HG03039 (cell line): Measurements from ENCODE around the gene SCAF8.
A peak's percentile ranks its signal among the peaks of the same experiment; 100 is the strongest.
"Not testable (repeated sequence)": the region's sequence is repeated elsewhere in the genome, so short reads cannot be mapped to it uniquely, and the experiment has no call there.

Experiments
- ATAC-seq: cut with Tn5 transposase; IDR thresholded peaks from one replicate; pipeline ENCODE4 v1.9.1; 2021; ENCODE audit warnings: mild to moderate bottlenecking, moderate library complexity; ENCODE audit not compliant: unreplicated experiment

The SCAF8 gene

DNA sequence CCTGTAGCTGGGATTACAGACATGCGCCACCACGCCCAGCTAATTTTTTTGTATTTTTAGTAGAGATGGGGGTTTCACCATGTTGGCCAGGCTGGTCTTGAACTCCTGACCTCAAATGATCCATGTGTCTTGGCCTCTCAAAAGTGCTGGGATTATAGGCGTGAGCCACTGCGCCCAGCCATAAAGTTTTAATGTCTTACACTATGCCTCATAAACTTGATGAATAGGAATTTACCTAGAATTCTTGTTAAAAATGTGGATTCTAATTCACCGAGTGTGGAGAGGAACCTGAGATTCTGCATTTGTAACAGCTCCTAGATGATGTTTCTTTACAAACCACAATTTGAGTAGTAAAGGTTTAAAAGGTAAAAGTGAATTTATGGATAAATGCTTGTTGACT, 45.9 kb downstream of the SCAF8 start:
- ATAC-seq: not testable (repeated sequence)

DNA sequence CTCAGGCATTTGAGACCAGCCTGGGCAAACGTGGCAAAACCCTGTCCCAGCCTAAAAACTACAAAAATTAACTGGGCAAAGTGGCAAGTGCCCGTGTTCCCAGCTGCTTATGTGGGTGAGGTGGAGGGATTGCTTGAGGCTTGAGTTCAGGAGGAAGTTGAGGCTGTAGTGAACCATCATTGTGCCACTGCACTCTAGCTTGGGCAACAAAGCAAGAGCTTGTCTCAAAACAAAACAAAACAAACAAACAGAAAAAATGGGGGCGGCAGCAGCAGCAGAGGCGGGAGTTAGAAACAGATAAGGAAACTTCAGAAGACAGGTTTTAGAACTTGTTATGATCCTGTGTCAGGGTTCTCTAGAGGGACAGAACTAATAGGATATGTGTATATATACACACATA, 49.0 kb downstream of the SCAF8 start:
- no peak for ATAC-seq

DNA sequence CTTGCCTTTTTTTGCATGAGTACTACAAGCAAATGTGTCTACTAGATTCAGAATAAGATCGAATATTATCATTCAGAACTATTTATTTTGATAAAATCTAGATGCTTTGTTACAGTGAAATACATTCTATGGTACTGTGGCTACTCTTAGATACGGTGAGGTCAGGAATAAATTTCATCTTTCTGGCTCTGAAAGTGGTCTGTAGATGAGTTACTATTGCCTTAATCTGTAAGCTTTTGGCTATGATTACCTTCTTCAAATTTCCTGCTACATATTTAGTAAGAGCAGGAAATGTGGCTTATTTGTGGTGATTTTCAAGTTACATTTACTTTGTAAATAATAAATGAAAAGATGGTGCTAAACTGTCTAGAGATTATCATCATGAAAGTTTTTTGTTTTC, 50.0 kb downstream of the SCAF8 start:
- no peak for ATAC-seq

DNA sequence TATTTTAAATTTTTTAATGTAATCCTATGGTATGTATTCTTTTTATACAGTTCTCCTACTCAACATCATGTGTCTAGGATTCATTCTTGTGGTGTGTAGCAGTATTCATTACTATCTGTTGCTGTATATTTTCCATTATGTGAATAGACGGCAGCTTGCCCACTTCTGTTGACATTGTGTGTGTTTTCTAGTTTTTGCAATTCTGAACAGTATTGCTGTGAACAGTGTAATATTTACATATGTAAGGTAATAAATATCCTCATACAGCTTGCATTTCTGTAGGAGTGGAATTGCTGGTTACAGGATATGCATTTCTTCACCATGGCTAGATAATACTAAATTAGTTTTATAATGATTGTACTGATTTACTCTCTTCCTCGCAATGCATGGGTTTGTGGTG, 51.9 kb downstream of the SCAF8 start:
- ATAC-seq: no peak

DNA sequence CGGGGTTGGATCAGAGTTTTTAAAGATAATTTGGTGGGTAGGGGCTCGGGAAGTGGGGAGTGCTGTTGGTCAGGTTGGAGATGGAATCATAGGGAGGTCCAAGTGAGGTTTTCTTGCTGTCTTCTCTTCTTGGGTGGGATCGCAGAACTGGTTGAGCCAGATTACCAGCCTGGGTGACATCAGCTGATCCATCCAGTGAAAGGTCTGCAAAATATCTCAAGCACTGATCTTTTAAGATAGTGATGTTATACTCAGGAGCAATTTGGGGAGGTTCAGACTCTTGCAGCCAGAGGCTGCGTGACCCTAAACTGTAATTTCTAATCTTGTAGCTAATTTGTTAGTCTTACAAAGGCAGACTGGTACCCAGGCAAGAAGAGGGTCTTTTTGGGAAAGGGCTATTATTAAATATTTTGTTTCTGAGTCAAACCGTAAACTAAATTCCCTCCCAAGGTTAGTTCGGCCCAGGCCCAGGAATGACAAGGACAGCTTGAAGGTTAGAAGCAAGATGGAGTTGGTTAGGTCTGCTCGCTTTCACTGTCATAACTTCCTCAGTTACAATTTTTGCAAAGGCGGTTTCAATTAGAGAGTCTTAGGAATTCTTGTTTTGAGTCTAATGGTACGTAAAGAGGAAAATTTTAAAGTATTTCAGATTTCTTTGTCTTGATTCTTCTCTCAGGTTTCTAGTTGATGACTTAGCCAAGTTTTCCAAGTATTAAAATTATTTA, 53.1 kb downstream of the SCAF8 start:
- ATAC-seq: no peak

- ATAC-seq: no peak
These were observed 58.5 kb downstream of the SCAF8 start for GRCh38 chr6:154791556-154792317.

DNA sequence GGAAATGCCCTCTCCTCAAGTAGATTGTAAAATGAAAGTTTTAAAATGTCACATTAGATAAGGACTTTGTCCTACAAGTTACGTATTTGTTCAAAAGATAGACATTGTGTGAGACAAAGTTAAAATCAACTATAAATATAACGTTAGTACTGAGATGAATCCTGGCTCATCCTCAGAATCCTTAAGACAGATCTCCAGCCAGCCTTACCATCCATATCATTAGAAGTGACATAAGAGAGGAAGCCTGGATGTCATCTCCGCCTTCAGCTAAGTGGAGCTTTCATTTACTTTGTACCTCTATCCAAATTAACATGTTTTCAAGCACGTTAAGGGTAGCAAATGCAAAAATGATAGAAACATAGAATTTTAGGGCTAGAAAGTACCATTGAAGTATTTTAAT, 59.1 kb downstream of the SCAF8 start:
- ATAC-seq: no peak

DNA sequence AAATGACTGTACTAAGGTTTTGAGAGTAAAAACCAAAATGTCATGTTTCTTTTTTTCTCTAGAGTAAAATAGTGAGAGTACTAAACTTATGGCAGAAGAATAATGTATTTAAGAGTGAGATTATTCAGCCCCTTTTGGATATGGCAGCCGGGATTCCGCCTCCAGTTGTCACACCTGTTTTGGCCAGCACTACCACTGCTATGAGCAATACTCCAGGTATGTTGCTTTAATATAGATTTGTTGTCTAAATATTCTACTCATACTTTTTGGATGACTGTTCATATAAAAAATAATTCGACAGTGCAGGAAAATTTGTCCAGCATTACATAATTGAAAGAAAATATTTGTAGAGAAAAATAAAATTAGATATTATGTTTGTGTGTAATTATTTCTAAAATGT, 59.5 kb downstream of the SCAF8 start:
- ATAC-seq: no peak

DNA sequence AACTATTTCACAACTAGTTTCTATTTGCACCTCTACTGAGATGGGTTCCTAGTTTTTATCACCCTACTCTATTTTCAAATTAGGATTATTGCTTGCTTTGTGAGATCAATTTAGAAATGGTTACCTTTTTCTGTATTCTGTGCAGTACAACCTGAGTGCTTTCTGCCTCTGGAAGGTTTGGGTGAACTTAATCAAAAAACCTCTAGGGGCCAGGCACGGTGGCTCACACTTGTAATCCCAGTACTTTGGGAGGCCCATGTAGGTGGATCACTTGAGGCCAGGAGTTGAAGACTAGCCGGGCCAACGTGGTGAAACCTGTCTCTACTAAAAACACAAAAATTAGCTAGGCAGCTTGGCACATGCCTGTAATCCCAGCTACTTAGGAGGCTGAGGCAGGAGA, 63.3 kb downstream of the SCAF8 start:
- no peak for ATAC-seq

DNA sequence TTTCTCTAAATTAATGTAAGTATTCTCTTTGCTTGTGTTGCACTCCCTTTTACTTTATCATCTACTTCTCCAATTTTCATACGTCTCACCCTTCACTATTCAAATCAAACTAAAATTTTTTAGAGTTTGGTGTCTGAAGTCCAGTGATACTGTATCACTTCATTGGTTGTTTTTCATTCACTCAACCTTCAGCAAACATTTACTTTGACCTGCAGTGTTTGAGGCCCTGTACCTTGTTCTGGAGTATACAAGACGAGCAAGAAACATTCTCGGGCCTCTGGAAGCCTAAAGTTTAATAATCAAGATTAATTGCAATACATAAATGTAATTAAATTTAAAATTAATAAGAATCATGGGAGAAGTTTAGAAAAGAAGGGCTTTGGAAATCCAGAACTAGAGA, 64.6 kb downstream of the SCAF8 start:
- no peak for ATAC-seq

DNA sequence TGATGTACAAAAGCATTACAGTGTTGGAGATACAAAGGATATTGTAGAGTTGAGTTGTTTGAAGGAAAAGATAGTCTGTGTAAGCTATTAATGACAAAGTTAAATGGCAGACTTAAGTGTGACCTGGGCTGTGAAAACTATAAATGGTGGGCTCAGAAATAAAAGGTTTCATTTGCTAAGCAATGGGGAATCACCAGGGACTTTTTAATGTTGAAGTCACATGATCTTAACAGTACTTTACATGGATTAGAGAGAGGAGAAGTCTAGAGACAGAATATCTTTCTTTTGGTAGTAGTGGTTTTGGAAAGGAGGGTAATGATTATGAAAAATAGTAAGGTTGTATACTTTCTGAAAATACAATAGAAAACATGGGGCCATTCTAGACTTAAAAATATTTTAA, 67.1 kb downstream of the SCAF8 start:
- no peak for ATAC-seq

DNA sequence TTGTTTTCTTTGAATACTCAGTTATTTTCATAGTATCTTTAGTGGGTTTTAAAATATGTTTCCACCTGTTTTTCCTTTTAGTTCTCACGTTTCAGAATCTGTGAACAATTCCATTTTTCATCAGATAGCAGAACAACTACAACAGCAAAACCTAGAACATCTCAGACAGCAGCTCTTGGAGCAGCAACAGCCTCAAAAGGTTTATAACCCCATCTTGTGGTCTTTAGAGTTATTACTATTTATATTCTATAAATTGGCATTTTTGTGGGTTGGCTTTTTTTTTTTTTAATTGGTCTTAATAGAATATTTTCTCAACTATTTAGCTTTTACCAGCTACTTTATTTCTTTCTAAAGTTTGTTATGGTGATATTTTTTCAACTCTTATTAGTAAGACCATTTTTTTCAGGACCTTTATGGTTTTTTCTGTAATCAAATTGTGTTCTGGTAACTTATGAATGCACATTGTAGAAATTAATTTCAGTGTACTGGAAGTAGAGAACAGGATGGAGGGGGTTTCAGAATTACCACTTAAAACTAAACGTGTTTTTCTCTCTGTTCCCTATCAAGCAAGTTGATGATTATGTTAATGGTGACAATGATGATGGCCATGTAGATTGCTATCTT, 72.2 kb downstream of the SCAF8 start:
- ATAC-seq: no peak

DNA sequence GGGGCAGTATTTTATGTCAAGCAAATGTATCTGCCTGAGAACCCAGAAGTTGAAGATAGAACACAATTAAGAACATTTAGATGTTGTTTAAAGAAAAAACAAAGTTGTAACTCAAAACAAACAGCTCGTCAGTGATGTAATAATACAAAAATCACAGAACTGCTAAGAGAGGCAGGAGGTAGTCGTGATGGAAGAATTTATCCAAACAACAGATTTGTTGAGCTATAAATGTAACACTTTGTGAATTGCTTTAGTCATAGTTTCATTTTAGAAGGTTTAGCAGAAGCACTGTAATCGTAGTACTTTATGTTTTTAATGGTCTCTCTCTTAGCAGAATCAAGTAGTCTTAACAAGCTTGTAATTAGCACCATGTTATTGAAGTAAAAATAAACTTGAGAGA, 73.6 kb downstream of the SCAF8 start:
- no peak for ATAC-seq

- ATAC-seq: not testable (repeated sequence)
These were observed 78.4 kb downstream of the SCAF8 start for GRCh38 chr6:154811663-154812062.

- peak; percentile 82 for ATAC-seq
These were observed 80.8 kb downstream of the SCAF8 start for GRCh38 chr6:154814063-154814462.

GRCh38 chr6:154815938-154816820, 83.0 kb downstream of the SCAF8 start:
- no peak for ATAC-seq

GRCh38 chr6:154821099-154821498, 87.9 kb downstream of the SCAF8 start:
- ATAC-seq: no peak

- ATAC-seq: no peak
These were observed 88.4 kb downstream of the SCAF8 start for GRCh38 chr6:154821638-154822037.

- no peak for ATAC-seq
These were observed 89.8 kb downstream of the SCAF8 start for GRCh38 chr6:154822947-154823558.

- no peak for ATAC-seq
These were observed 90.9 kb downstream of the SCAF8 start for GRCh38 chr6:154824076-154824475.

GRCh38 chr6:154829970-154830369, 96.8 kb downstream of the SCAF8 start:
- no peak for ATAC-seq
